Prostate gland (tissue), 2 donors: ENCODE data around the gene DCC. TPM values are rescaled to one million over a fixed set of nuclear protein-coding genes. Genes with fewer than 3 reads are reported as not detected.

Source experiments
- DNase-seq: peaks from one replicate; pipeline ENCODE4 v3.0.0-alpha.2; 2019; ENCODE audit warnings: low spot score
- H3K27ac ChIP-seq, 2 donors: fragments of 200-600 bp; sonication (generic); 2 replicates each; pipeline ENCODE4 v1.5.1; 2017 to 2019
- H3K27me3 ChIP-seq: fragments of 200-600 bp; sonication (generic); replicated peaks from 2 replicates; pipeline ENCODE4 v1.5.1; 2019; ENCODE audit not compliant: insufficient read depth
- H3K36me3 ChIP-seq, 2 donors: fragments of 200-600 bp; sonication (generic); 1 replicate in 1 of 2; 2 replicates in 1 of 2; pipeline versions ENCODE4 v1.5.1 to v1.8.1; 2017 to 2019
- H3K4me1 ChIP-seq: fragments of 200-600 bp; sonication (generic); replicated peaks from 2 replicates; pipeline ENCODE4 v1.5.1; 2019
- H3K4me3 ChIP-seq, 2 donors: fragments of 200-600 bp; sonication (generic); 2 replicates each; pipeline ENCODE4 v1.5.1; 2017 to 2019
- H3K9me3 ChIP-seq: fragments of 200-600 bp; sonication (generic); 2 replicates; pipeline ENCODE4 v1.5.1; 2017
- CTCF ChIP-seq, 4 experiments: fragments of 200-600 bp in 2 of 4; fragments of 450-650 bp in 2 of 4; sonication (generic) in 2 of 4; IDR thresholded peaks; 1 replicate in 3 of 4; 2 replicates in 1 of 4; pipeline ENCODE4 v1.5.1; 2016 to 2019; ENCODE audit warnings: antibody characterized with exemption in 4 of 4, mild to moderate bottlenecking in 2 of 4, moderate library complexity in 2 of 4
- POLR2A ChIP-seq: fragments of 450-650 bp; IDR thresholded peaks from one replicate; pipeline ENCODE4 v1.6.1; 2016; ENCODE audit warnings: antibody characterized with exemption, mild to moderate bottlenecking
- POLR2AphosphoS5 ChIP-seq: sonication (generic); formaldehyde crosslinking; IDR thresholded peaks from one replicate; pipeline ENCODE4 v1.6.1; 2017; ENCODE audit warnings: antibody characterized with exemption
- WGBS: methylation state at CpG from one replicate; pipeline ENCODE4 v1.1.5; 2018; 5-methylcytosine and 5-hydroxymethylcytosine counted together
- intact Hi-C: fragments of 100-400 bp; cut with DNase I; formaldehyde crosslinking; loops from one replicate; pipeline ENCODE4 v1.14.2; 2022
- total RNA-seq, 2 donors: library from RNA; depleted of rRNA; stranded (reverse); fragments of >200 nt; gene quantifications; one replicate each; pipeline ENCODE4 v1.1.0, GENCODE V29; 2016

Gene DCC
- total RNA-seq, 2 donors from 2014 or later: 0.55 to 3.7 TPM

- H3K4me3 ChIP-seq: no peak overlapping the region
- H3K27me3 ChIP-seq: no peaks in the 10 kb centered on the region
- H3K27ac ChIP-seq: no peak overlapping the region
- H3K9me3 ChIP-seq: no peaks in the 10 kb centered on the region
- no peak for DNase-seq
- TF ChIP-seq POLR2AphosphoS5 (no peak), POLR2A (no peak), CTCF (IDR thresholded peaks at IDR 0.05) (no peak)
- H3K4me1 ChIP-seq: no peaks in the 10 kb centered on the region
- intact Hi-C loops: no loop called here
- H3K36me3 ChIP-seq: no peaks in the 10 kb centered on the region
- 96% methylated on average over 2 of the region's 2 CpGs for WGBS
Observed at GRCh38 chr18:52607985-52608384, 268.0 kb downstream of the DCC start.

DNA sequence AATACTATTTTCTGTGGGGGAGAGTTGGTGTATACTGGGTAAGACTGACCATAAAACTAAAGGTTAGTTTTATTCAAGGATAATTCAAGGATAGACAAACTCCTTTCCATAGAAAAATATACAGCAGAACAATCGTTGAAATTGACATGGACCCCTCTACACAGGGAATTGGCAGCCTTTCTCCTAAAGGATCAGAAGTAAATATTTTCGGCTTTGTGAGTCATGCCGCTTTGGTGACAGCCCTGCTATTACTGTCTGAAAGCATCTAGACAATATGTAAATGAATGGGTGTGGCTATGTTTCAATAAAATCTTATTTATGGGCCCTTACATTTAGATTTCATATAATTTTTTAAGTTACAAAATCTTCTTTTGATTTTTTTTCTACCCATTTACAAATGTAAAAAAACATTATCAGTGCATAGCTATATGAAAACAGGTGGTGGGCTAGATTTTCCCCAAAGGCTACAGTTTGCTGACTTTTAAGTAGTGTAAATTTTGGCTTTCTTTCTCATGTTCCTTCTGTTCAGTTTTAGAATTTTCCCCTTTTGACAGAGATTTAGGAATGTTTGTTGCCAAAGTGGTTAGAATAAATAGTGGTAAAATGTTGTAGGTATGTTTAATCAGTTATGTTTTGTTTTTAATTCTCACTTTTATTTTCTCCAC lies 270.6 kb downstream of the DCC start:
- Histone ChIP-seq H3K27me3 (no peaks in the 10 kb centered on the region), H3K4me3 (no peak overlapping the region), H3K36me3 (no peaks in the 10 kb centered on the region), H3K27ac (no peak overlapping the region), H3K9me3 (no peaks in the 10 kb centered on the region), H3K4me1 (no peaks in the 10 kb centered on the region)
- no peak for TF ChIP-seq POLR2A
- no peak for TF ChIP-seq POLR2AphosphoS5
- TF ChIP-seq CTCF (IDR thresholded peaks at IDR 0.05): no peak
- no peak for DNase-seq
- WGBS: 87% methylated on average over 3 of the region's 3 CpGs
- intact Hi-C loops: no loop called here

GRCh38 chr18:52612406-52612805 lies 272.4 kb downstream of the DCC start:
- intact Hi-C loops: no loop called here
- Histone ChIP-seq H3K36me3 (no peaks in the 10 kb centered on the region), H3K4me1 (no peaks in the 10 kb centered on the region), H3K27ac (no peak overlapping the region), H3K4me3 (no peak overlapping the region), H3K9me3 (no peaks in the 10 kb centered on the region), H3K27me3 (no peaks in the 10 kb centered on the region)
- no peak for DNase-seq
- TF ChIP-seq POLR2AphosphoS5 (no peak), POLR2A (no peak), CTCF (IDR thresholded peaks at IDR 0.05) (no peak)

GRCh38 chr18:52615321-52615720 lies 275.3 kb downstream of the DCC start:
- DNase-seq: no peak
- H3K27ac ChIP-seq: no peak overlapping the region
- no peaks in the 10 kb centered on the region for H3K36me3 ChIP-seq
- intact Hi-C loops: no loop called here
- H3K4me3 ChIP-seq: no peak overlapping the region
- no peaks in the 10 kb centered on the region for H3K4me1 ChIP-seq
- WGBS: 48% methylated on average over 2 of the region's 2 CpGs
- no peaks in the 10 kb centered on the region for H3K9me3 ChIP-seq
- no peak for TF ChIP-seq POLR2A
- no peak for TF ChIP-seq POLR2AphosphoS5
- no peak for TF ChIP-seq CTCF (IDR thresholded peaks at IDR 0.05)
- H3K27me3 ChIP-seq: no peaks in the 10 kb centered on the region

- Histone ChIP-seq H3K36me3 (no peaks in the 10 kb centered on the region), H3K27ac (no peak overlapping the region), H3K4me1 (no peaks in the 10 kb centered on the region), H3K27me3 (no peaks in the 10 kb centered on the region), H3K4me3 (no peak overlapping the region), H3K9me3 (no peaks in the 10 kb centered on the region)
- intact Hi-C loops: no loop called here
- 91% methylated on average over 3 of the region's 3 CpGs for WGBS
- TF ChIP-seq POLR2A (no peak), CTCF (IDR thresholded peaks at IDR 0.05) (no peak)
- DNase-seq: no peak
Observed at GRCh38 chr18:52615943-52616342, 275.9 kb downstream of the DCC start.
